Thyroid gland (tissue), 4 donors: ENCODE measurements around the gene LAMC3. TPM values are rescaled to one million over a fixed set of nuclear protein-coding genes. Genes with fewer than 3 reads are reported as not detected.

Experiments used
- DNase-seq, 2 donors: peaks; one replicate each; pipeline ENCODE4 v3.0.0-alpha.2; 2019
- H3K27ac ChIP-seq, 3 donors: fragments of 200-600 bp; sonication (generic); 1 replicate in 2 of 3; 2 replicates in 1 of 3; pipeline ENCODE4 v1.5.1; 2016 to 2019; ENCODE audit warnings: mild to moderate bottlenecking in 1 of 3, moderate library complexity in 1 of 3
- H3K27me3 ChIP-seq: fragments of 200-600 bp; sonication (generic); one replicate; pipeline ENCODE4 v1.5.1; 2019
- H3K36me3 ChIP-seq, 2 donors: fragments of 200-600 bp; sonication (generic); one replicate each; pipeline ENCODE4 v1.5.1; 2016 to 2019
- H3K4me1 ChIP-seq, 2 donors: fragments of 200-600 bp; sonication (generic); one replicate each; pipeline ENCODE4 v1.5.1; 2017 to 2019
- H3K4me3 ChIP-seq, 3 donors: fragments of 200-600 bp; sonication (generic); replicated peaks in 1 of 3; 1 replicate in 2 of 3; 2 replicates in 1 of 3; pipeline ENCODE4 v1.5.1; 2016; ENCODE audit warnings: mild to moderate bottlenecking in 1 of 3
- H3K9me3 ChIP-seq: fragments of 200-600 bp; sonication (generic); one replicate; pipeline ENCODE4 v1.5.1; 2017
- POLR2A ChIP-seq, 2 donors: fragments of 450-650 bp; IDR thresholded peaks; one replicate each; pipeline ENCODE4 v1.6.1; 2017; ENCODE audit warnings: antibody characterized with exemption in 2 of 2, mild to moderate bottlenecking in 2 of 2, moderate library complexity in 1 of 2
- WGBS, 2 donors: methylation state at CpG; one replicate each; pipeline ENCODE4 v1.1.5; 2017; 5-methylcytosine and 5-hydroxymethylcytosine counted together
- intact Hi-C: fragments of 100-400 bp; cut with DNase I; formaldehyde crosslinking; loops from one replicate; pipeline ENCODE4 v1.15.1; 2023
- total RNA-seq, 4 donors: library from RNA; depleted of rRNA; stranded (reverse); fragments of >200 nt; gene quantifications; one replicate each; pipeline ENCODE4 v1.2.3, GENCODE V29; 2016
- TF ChIP-seq, protein P1 (sequence below), 6 experiments: fragments of 200-600 bp in 3 of 6; fragments of 450-650 bp in 3 of 6; sonication (generic) in 3 of 6; IDR thresholded peaks; one replicate each; pipeline ENCODE4 v1.5.1; 2016 to 2019; ENCODE audit warnings: antibody characterized with exemption in 6 of 6, mild to moderate bottlenecking in 2 of 6, inconsistent platforms in 1 of 6, moderate library complexity in 1 of 6

LAMC3 gene
- total RNA-seq, 4 donors from 2014 or later = 0.81 to 11.1 (median 3.2) TPM

DNA sequence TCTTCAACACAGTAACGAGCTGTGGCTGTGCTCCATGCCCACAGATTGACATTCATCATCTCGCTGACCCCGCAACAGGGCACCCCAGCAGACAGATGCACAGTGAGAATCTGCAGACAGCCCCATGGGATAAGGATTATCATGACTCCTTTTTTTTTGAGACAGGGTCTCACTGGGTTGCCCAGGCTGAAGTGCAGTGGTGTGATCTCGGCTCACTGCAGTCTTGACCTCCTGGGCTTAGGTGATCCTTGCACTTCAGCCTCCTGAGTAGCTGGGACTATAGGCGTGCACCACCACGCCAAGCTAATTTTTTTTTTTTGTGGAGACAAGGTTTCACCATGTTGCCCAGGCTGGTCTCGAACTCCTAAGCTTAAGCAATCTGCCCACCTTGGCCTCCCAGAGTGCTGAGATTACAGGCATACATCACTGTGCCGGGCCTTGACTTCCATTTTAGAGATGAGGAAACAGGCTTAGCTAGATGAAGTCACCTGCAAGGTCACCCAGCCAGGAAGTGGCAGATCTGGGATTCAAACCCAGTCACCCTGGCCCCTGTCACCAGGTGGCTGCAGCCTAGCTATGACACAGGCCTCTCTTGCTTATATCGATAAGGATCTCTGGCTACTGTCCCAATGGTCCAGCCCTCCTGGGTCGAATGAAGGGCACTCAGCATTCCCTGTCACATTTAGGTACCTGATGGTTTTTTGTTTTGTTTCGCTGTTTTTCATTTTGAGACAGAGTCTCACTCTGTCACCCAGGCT, 92.4 kb downstream of the LAMC3 start:
- Histone ChIP-seq H3K9me3 (no peaks in the 10 kb centered on the region), H3K27ac (peak overlapping the region; percentile 94 to 99 (median 95)), H3K4me1 (peaks cover 56% of the 10 kb centered on the region in 2 donors), H3K36me3 (no peaks in the 10 kb centered on the region), H3K4me3 (no peak overlapping the region), H3K27me3 (no peaks in the 10 kb centered on the region)
- WGBS, 2 donors = 81 to 83% methylated on average over 11 of the region's 11 CpGs
- intact Hi-C loops = no loop called here
- DNase-seq = peak; percentile 64 to 66
- no peak for TF ChIP-seq POLR2A (IDR thresholded peaks at IDR 0.05)

DNA sequence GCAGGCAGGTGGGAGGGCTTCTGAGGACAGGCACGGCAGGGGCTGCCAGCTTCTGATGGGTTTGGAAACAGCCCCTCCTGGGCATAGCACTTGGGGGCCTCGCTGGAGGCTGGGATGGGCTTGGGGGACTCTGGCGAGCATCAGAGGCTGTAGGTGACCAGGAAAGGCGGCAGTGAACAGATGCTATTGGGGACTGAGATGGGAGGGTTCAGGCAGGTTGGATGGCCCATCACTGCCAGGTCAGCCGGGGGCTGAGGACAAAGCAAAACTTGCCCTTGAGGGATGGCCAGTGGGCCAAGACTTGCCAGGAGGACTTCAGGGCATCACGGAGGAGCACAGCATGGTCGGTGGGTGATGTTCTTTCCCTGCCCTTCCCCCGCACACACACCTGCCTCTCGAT, 94.0 kb downstream of the LAMC3 start:
- intact Hi-C loops = no loop called here
- peaks cover 44 to 48% of the 10 kb centered on the region in 2 donors for H3K4me1 ChIP-seq
- no peaks in the 10 kb centered on the region for H3K9me3 ChIP-seq
- no peak overlapping the region for H3K4me3 ChIP-seq
- no peak for DNase-seq
- H3K36me3 ChIP-seq = no peaks in the 10 kb centered on the region
- no peaks in the 10 kb centered on the region for H3K27me3 ChIP-seq
- WGBS, 2 donors = 82 to 90% methylated on average over 8 to 9 of the region's 9 CpGs
- TF ChIP-seq POLR2A (IDR thresholded peaks at IDR 0.05) = no peak
- TF ChIP-seq, protein P1, sequence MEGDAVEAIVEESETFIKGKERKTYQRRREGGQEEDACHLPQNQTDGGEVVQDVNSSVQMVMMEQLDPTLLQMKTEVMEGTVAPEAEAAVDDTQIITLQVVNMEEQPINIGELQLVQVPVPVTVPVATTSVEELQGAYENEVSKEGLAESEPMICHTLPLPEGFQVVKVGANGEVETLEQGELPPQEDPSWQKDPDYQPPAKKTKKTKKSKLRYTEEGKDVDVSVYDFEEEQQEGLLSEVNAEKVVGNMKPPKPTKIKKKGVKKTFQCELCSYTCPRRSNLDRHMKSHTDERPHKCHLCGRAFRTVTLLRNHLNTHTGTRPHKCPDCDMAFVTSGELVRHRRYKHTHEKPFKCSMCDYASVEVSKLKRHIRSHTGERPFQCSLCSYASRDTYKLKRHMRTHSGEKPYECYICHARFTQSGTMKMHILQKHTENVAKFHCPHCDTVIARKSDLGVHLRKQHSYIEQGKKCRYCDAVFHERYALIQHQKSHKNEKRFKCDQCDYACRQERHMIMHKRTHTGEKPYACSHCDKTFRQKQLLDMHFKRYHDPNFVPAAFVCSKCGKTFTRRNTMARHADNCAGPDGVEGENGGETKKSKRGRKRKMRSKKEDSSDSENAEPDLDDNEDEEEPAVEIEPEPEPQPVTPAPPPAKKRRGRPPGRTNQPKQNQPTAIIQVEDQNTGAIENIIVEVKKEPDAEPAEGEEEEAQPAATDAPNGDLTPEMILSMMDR (IDR thresholded peaks at IDR 0.05) = no peak
- H3K27ac ChIP-seq = peak overlapping the region; percentile 94 to 99 (median 95)

DNA sequence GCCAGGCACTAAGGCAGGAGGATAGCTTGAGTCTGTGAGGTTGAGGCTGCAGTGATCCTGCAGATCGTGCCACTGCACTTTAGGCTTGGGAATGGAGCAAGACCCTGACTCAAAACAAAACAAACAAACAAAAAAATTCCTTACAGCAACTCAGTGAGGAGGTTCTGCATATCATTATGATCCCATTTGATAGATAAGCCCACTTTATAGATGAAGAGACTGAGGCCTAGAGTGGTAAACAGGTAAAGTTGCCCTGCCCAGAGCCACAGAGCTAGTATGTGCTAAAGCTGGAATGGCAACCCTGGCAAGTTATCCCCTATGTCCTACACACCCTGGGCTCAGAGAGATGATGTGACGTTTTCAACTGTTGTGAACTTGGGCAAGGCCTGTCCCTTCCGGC, 94.6 kb downstream of the LAMC3 start:
- intact Hi-C loops = no loop called here
- Histone ChIP-seq H3K36me3 (no peaks in the 10 kb centered on the region), H3K4me1 (peaks cover 39 to 43% of the 10 kb centered on the region in 2 donors), H3K27ac (peak overlapping the region in 2 of 3 donors; percentile 94 to 95), H3K4me3 (no peak overlapping the region), H3K27me3 (no peaks in the 10 kb centered on the region), H3K9me3 (no peaks in the 10 kb centered on the region)
- WGBS, 2 donors = 95 to 98% methylated on average over 2 to 3 of the region's 3 CpGs
- TF ChIP-seq, protein P1 (IDR thresholded peaks at IDR 0.05) = no peak
- TF ChIP-seq POLR2A (IDR thresholded peaks at IDR 0.05) = no peak
- no peak for DNase-seq

DNA sequence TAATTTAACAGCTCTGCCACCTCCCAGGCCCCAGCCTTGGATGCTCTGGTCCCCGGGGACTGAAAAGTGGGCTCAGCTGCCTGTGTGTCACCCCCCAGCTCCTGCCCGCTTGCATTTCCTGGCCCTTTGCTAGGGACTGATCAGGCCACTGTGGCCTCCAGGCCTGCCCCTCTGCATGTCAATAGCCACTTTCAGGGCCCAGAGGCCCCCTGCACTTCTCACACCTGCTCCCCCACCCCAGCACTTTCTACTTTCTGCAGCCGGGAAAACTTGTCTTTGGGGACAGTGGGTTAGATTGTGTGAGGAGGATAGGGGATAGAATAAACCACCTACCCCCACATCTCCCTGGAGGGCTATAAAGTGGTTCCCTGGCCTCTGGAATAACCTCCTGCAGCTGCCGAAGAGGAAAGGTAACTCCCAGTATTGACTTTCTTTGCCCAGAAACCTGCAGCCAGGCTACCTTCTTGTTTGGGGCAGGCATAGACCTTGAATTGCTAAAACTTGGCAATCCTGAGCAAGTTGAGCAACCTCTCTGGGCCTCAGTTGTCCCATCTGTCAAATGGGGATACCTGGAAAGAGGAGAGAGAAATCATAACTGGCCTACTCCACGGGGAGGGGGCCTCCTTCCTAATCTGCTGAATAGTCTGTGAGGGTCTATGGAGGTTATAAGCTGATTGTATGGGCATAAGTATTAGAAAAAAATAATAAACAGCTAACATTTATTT, 95.2 kb downstream of the LAMC3 start:
- Histone ChIP-seq H3K9me3 (no peaks in the 10 kb centered on the region), H3K27me3 (no peaks in the 10 kb centered on the region), H3K36me3 (no peaks in the 10 kb centered on the region), H3K4me1 (peaks cover 33 to 37% of the 10 kb centered on the region in 2 donors), H3K4me3 (no peak overlapping the region), H3K27ac (peak overlapping the region in 1 of 3 donors; percentile 14)
- 76 to 77% methylated on average over 3 to 5 of the region's 5 CpGs for WGBS, 2 donors
- DNase-seq = no peak
- intact Hi-C loops = no loop called here
- TF ChIP-seq, protein P1 (IDR thresholded peaks at IDR 0.05) = no peak
- TF ChIP-seq POLR2A (IDR thresholded peaks at IDR 0.05) = no peak

DNA sequence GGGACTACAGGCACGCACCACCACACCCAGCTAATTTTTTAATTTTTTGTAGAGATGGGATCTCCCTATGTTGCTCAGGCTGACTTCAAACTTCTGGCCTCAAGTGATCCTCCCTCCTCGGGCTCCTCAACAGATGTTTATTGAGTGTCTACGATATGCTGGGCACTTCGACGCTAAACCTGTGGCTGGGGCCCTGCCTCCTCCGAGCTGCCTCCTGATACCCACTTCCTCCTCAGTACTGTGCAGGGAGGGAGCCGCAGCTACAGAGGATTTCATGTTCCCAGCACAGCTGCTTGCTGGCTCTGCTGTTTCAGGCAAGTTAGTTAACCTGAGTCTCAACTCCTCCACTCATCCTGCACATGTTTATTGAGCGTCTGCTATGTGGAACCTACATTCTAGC, 97.0 kb downstream of the LAMC3 start:
- TF ChIP-seq POLR2A (IDR thresholded peaks at IDR 0.05) = no peak
- TF ChIP-seq, protein P1 (IDR thresholded peaks at IDR 0.05) = no peak
- no peaks in the 10 kb centered on the region for H3K9me3 ChIP-seq
- no peak overlapping the region for H3K27ac ChIP-seq
- peaks cover 17 to 21% of the 10 kb centered on the region in 2 donors for H3K4me1 ChIP-seq
- H3K4me3 ChIP-seq = no peak overlapping the region
- no peaks in the 10 kb centered on the region for H3K27me3 ChIP-seq
- no peaks in the 10 kb centered on the region for H3K36me3 ChIP-seq
- no peak for DNase-seq
- intact Hi-C loops = no loop called here
- WGBS, 2 donors = 92 to 97% methylated on average over 8 of the region's 8 CpGs
